H1 (cell line): Measurements from ENCODE around the gene SERINC5. TPM values are rescaled to one million over a fixed set of nuclear protein-coding genes. Genes with fewer than 3 reads are reported as not detected.

ENCODE experiments used
- CBX5 ChIP-seq: fragments of 300-800, 300-1000 bp; sonication (generic); IDR thresholded peaks from 2 replicates; pipeline ENCODE4 v1.7.1; 2016; ENCODE audit warnings: antibody characterized with exemption, low read length, low read depth
- CBX8 ChIP-seq: fragments of 300-800, 300-1000 bp; sonication (generic); IDR thresholded peaks from 2 replicates; pipeline ENCODE4 v1.7.1; 2016; ENCODE audit warnings: low read depth, low read length, borderline replicate concordance
- CREB1 ChIP-seq: IDR thresholded peaks from 2 replicates; pipeline ENCODE4 v1.6.1; 2012; ENCODE audit warnings: inconsistent platforms
- EGR1 ChIP-seq: IDR thresholded peaks from 2 replicates; pipeline ENCODE4 v1.6.1; 2011; ENCODE audit warnings: low read depth, low read length, borderline replicate concordance
- EZH2 ChIP-seq: fragments of 200-600 bp; sonication (generic); IDR thresholded peaks from 2 replicates; pipeline ENCODE4 v1.7.1; 2012; ENCODE audit warnings: low read depth, mild to moderate bottlenecking, moderate library complexity, low read length, inconsistent platforms; ENCODE audit not compliant: severe bottlenecking
- JUN ChIP-seq: IDR thresholded peaks from 2 replicates; pipeline ENCODE4 v1.6.1; 2011; ENCODE audit warnings: low read depth, mild to moderate bottlenecking, improper control_type of control experiment, low read length
- NRF1 ChIP-seq: IDR thresholded peaks from 2 replicates; pipeline ENCODE4 v1.6.1; 2011; ENCODE audit warnings: mild to moderate bottlenecking, low read depth, low read length, improper control_type of control experiment
- polyA plus RNA-seq, 7 experiments: library from polyadenylated mRNA; depleted of rRNA in 3 of 7; stranded (reverse) in 5 of 7; unstranded in 2 of 7; fragments of >200 nt in 5 of 7; fragments of 200-250 nt in 2 of 7; gene quantifications; 1 replicate in 5 of 7; 2 replicates in 1 of 7; 4 replicates in 1 of 7; pipeline versions ENCODE4 v1.2.1 to v1.2.3, GENCODE V29; 2011 to 2013; ENCODE audit warnings: missing spikeins in 2 of 7, mixed read lengths in 2 of 7
- total RNA-seq: library from RNA; stranded (reverse); fragmentation: NEBNext Ultra II Directional; extraction: Animal tissue kit (Norgen Biotek cat#: 25700); gene quantifications from 2 replicates; pipeline ENCODE4 v1.2.1, GENCODE V29; 2021

The SERINC5 gene
- total and polyA plus RNA-seq, 2 of the 8 experiments (the other 6 are each of a cell fraction or from before 2014, with no cell fraction given), result 32.2 to 149 TPM

DNA sequence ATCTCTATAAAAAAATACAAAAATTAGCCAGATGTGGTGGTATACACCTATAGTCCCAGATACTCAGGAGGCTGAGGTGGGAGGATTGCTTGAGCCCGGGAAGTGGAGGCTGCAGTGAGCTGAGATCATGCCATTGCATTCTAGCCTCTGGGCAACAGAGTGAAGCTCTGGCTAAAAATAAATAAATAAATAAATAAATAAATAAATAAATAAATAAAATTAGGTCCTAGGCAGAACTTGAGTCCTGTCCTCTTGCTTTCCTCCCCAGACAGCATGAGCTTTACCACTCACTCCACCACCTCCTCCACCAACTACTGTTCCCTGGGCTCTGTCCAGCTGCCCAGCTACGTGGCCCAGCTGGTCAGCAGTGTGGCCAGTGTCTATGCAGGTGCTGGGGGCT is 32.3 kb upstream of the SERINC5 start (continued):
- TF ChIP-seq CBX8 (no peak), JUN (no peak), EGR1 (no peak), CBX5 (no peak), EZH2 (no peak), CREB1 (no peak), NRF1 (no peak)
